Gastrocnemius medialis (tissue), 4 donors: ENCODE measurements around the gene CACNB4. TPM values are rescaled to one million over a fixed set of nuclear protein-coding genes. Genes with fewer than 3 reads are reported as not detected.

ENCODE experiments used
- ATAC-seq, 2 donors: fragments of 150-250 bp; one replicate each; pipeline ENCODE4 v1.9.1; 2016
- DNase-seq, 2 donors: peaks; one replicate each; pipeline ENCODE4 v3.0.0-alpha.2; 2019
- H3K27ac ChIP-seq, 4 donors: fragments of 200-600 bp; sonication (generic); 1 replicate in 1 of 4; 2 replicates in 3 of 4; pipeline ENCODE4 v1.5.1; 2016 to 2018; ENCODE audit warnings: mild to moderate bottlenecking in 2 of 4, moderate library complexity in 1 of 4
- H3K27me3 ChIP-seq, 3 donors: fragments of 200-600 bp; sonication (generic) in 2 of 3; 1 replicate in 1 of 3; 2 replicates in 2 of 3; pipeline versions ENCODE4 v1.5.1 to v1.6.0; 2016 to 2019; ENCODE audit warnings: mild to moderate bottlenecking in 1 of 3, moderate library complexity in 1 of 3
- H3K36me3 ChIP-seq, 2 donors: fragments of 200-600 bp; sonication (generic) in 1 of 2; one replicate each; pipeline ENCODE4 v1.5.1; 2017 to 2018
- H3K4me1 ChIP-seq, 2 donors: fragments of 200-600 bp; sonication (generic) in 1 of 2; one replicate each; pipeline ENCODE4 v1.5.1; 2016 to 2017; ENCODE audit warnings: mild to moderate bottlenecking in 2 of 2
- H3K4me3 ChIP-seq, 4 donors: fragments of 200-600 bp; sonication (generic) in 3 of 4; 1 replicate in 1 of 4; 2 replicates in 3 of 4; pipeline ENCODE4 v1.5.1; 2016 to 2019; ENCODE audit warnings: mild to moderate bottlenecking in 2 of 4
- H3K9me3 ChIP-seq, 3 donors: fragments of 200-600 bp; sonication (generic) in 2 of 3; 1 replicate in 1 of 3; 2 replicates in 2 of 3; pipeline ENCODE4 v1.5.1; 2016 to 2019
- POLR2A ChIP-seq, 2 donors: fragments of 450-650 bp; IDR thresholded peaks; one replicate each; pipeline ENCODE4 v1.6.1; 2017; ENCODE audit warnings: antibody characterized with exemption in 2 of 2, mild to moderate bottlenecking in 2 of 2, moderate library complexity in 2 of 2
- in situ Hi-C, 4 donors: fragments of 200-750 bp; cut with MboI; loops; one replicate each; pipeline versions ENCODE4 v1.15.0 to v1.8.0; 2017; ENCODE audit warnings: low sequenced_read_pairs in 4 of 4
- intact Hi-C: fragments of 100-400 bp; cut with DNase I; formaldehyde crosslinking; loops from one replicate; pipeline ENCODE4 v1.15.1; 2023; ENCODE audit warnings: low total_unique reads
- total RNA-seq, 4 donors: library from RNA; depleted of rRNA; stranded (reverse); fragments of >200 nt; gene quantifications; one replicate each; pipeline versions ENCODE4 v1.1.0 to v1.2.3, GENCODE V29; 2016
- TF ChIP-seq, protein P1 (sequence below), 5 experiments: fragments of 450-650 bp in 3 of 5; fragments of 200-600 bp in 2 of 5; sonication (generic) in 2 of 5; IDR thresholded peaks in 4 of 5; conservative IDR thresholded peaks in 1 of 5; 1 replicate in 4 of 5; 2 replicates in 1 of 5; pipeline ENCODE4 v1.5.1; 2016 to 2019; ENCODE audit warnings: antibody characterized with exemption in 5 of 5, mild to moderate bottlenecking in 3 of 5, moderate library complexity in 3 of 5

CACNB4 gene
- total RNA-seq, 4 donors from 2014 or later = 0.04 to 0.56 (median 0.36) TPM

DNA sequence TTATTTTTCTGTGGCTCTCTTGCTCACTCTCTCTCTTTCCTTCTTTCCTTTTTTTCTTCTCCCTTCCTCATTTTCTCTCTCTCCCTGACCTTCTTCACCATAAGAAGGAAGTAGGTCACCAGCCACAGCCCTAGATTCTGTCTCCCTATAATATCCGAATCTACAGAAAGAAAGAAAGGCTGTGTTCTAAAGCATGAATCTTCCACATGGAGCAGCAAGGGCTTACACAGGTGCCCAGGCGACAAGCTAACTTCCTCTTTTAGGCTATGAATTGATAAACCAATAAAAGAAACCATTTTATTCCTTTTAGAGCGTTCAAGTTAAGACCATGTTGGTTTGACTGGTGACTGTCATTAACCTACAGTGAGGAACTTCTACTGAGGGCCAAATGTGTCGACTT, 49.3 kb downstream of the CACNB4 start:
- Histone ChIP-seq H3K27me3 (no peaks in the 10 kb centered on the region), H3K4me3 (no peak overlapping the region), H3K27ac (no peak overlapping the region), H3K9me3 (no peaks in the 10 kb centered on the region), H3K36me3 (no peaks in the 10 kb centered on the region), H3K4me1 (no peaks in the 10 kb centered on the region)
- TF ChIP-seq, protein P1, sequence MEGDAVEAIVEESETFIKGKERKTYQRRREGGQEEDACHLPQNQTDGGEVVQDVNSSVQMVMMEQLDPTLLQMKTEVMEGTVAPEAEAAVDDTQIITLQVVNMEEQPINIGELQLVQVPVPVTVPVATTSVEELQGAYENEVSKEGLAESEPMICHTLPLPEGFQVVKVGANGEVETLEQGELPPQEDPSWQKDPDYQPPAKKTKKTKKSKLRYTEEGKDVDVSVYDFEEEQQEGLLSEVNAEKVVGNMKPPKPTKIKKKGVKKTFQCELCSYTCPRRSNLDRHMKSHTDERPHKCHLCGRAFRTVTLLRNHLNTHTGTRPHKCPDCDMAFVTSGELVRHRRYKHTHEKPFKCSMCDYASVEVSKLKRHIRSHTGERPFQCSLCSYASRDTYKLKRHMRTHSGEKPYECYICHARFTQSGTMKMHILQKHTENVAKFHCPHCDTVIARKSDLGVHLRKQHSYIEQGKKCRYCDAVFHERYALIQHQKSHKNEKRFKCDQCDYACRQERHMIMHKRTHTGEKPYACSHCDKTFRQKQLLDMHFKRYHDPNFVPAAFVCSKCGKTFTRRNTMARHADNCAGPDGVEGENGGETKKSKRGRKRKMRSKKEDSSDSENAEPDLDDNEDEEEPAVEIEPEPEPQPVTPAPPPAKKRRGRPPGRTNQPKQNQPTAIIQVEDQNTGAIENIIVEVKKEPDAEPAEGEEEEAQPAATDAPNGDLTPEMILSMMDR (IDR thresholded peaks at IDR 0.05 in 4 of 5, conservative IDR thresholded peaks at IDR 0.05 in 1 of 5) = no peak
- TF ChIP-seq POLR2A (IDR thresholded peaks at IDR 0.05) = no peak
- in situ Hi-C loops (loop anchor here (10.0 to 25.0 kb wide), 4 partner anchors 113 to 1463 kb away; no protein-coding TSS in a partner anchor), intact Hi-C loops (no loop called here)
- DNase-seq (no peak), ATAC-seq (no peak)

DNA sequence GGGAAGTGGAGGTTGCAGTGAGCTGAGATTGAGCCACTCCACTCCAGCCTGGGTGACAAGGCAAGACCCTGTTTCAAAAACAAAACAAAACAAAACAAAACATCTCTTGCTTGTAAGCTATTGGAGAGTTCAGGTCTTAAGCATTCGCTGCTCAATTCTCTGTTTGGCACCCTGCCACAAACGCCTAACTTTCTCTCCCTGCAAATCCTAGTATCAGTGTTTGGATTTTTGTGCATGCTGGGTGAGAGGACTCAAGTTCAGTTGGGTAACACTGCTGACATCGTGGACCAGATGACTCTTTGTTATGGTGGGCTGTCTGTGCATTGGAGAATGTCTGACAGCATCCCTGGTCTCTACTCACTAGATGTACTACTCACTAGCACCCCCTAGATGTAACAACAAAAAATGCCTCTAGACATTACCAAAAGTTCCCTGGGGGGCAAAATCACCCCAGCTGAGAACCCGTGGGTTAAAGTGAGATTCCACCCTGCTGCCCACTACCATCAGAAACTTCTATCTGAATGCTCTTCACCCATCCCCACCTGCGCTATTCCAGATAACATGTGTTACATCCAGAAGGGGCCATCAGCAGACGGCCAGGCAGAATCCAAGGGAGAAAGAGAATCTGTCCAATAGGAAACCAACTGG, 50.9 kb downstream of the CACNB4 start:
- H3K4me3 ChIP-seq = no peak overlapping the region
- intact Hi-C loops (no loop called here), in situ Hi-C loops (loop anchor here (10.0 to 25.0 kb wide), 4 partner anchors 114 to 1464 kb away; no protein-coding TSS in a partner anchor)
- no peak for DNase-seq
- no peaks in the 10 kb centered on the region for H3K4me1 ChIP-seq
- H3K27me3 ChIP-seq = no peaks in the 10 kb centered on the region
- no peaks in the 10 kb centered on the region for H3K36me3 ChIP-seq
- no peak for ATAC-seq
- no peaks in the 10 kb centered on the region for H3K9me3 ChIP-seq
- TF ChIP-seq, protein P1 (IDR thresholded peaks at IDR 0.05 in 4 of 5, conservative IDR thresholded peaks at IDR 0.05 in 1 of 5) = peak in 1 of 5 experiments; percentile 28
- TF ChIP-seq POLR2A (IDR thresholded peaks at IDR 0.05) = no peak
- H3K27ac ChIP-seq = no peak overlapping the region

- TF ChIP-seq, protein P1 (IDR thresholded peaks at IDR 0.05 in 4 of 5, conservative IDR thresholded peaks at IDR 0.05 in 1 of 5) = no peak
- TF ChIP-seq POLR2A (IDR thresholded peaks at IDR 0.05) = no peak
- intact Hi-C loops (no loop called here), in situ Hi-C loops (loop anchor here (10.0 to 25.0 kb wide), 4 partner anchors 115 to 1465 kb away; no protein-coding TSS in a partner anchor)
- Histone ChIP-seq H3K4me3 (no peak overlapping the region), H3K27me3 (no peaks in the 10 kb centered on the region), H3K27ac (no peak overlapping the region), H3K36me3 (no peaks in the 10 kb centered on the region), H3K9me3 (no peaks in the 10 kb centered on the region), H3K4me1 (no peaks in the 10 kb centered on the region)
- no peak for ATAC-seq
- DNase-seq = no peak
These were observed 51.9 kb downstream of the CACNB4 start for GRCh38 chr2:152046940-152047339.

- TF ChIP-seq POLR2A (IDR thresholded peaks at IDR 0.05) = no peak
- TF ChIP-seq, protein P1 (IDR thresholded peaks at IDR 0.05 in 4 of 5, conservative IDR thresholded peaks at IDR 0.05 in 1 of 5) = no peak
- intact Hi-C loops = no loop called here
- Histone ChIP-seq H3K4me3 (no peak overlapping the region), H3K36me3 (no peaks in the 10 kb centered on the region), H3K27ac (no peak overlapping the region), H3K4me1 (peaks cover 7% of the 10 kb centered on the region in 2 donors), H3K27me3 (no peaks in the 10 kb centered on the region), H3K9me3 (no peaks in the 10 kb centered on the region)
- ATAC-seq (no peak), DNase-seq (no peak)
- in situ Hi-C loops = loop anchor here (10.0 to 25.0 kb wide), 4 partner anchors 119 to 1469 kb away; no protein-coding TSS in a partner anchor
These were observed 55.9 kb downstream of the CACNB4 start for GRCh38 chr2:152042636-152043615.
